Vagina (tissue), 2 donors: ENCODE measurements around the gene PSMG3.

Experiments used
- POLR2A ChIP-seq, 2 donors: fragments of 450-650 bp; IDR thresholded peaks; one replicate each; pipeline ENCODE4 v1.6.1; 2017; ENCODE audit warnings: antibody characterized with exemption in 2 of 2, mild to moderate bottlenecking in 2 of 2, moderate library complexity in 2 of 2
- TF ChIP-seq, protein P1 (sequence below), 3 experiments: fragments of 450-650 bp in 2 of 3; fragments of 200-600 bp in 1 of 3; sonication (generic) in 1 of 3; IDR thresholded peaks; one replicate each; pipeline ENCODE4 v1.5.1; 2017 to 2019; ENCODE audit warnings: antibody characterized with exemption in 3 of 3, mild to moderate bottlenecking in 2 of 3, moderate library complexity in 2 of 3

DNA sequence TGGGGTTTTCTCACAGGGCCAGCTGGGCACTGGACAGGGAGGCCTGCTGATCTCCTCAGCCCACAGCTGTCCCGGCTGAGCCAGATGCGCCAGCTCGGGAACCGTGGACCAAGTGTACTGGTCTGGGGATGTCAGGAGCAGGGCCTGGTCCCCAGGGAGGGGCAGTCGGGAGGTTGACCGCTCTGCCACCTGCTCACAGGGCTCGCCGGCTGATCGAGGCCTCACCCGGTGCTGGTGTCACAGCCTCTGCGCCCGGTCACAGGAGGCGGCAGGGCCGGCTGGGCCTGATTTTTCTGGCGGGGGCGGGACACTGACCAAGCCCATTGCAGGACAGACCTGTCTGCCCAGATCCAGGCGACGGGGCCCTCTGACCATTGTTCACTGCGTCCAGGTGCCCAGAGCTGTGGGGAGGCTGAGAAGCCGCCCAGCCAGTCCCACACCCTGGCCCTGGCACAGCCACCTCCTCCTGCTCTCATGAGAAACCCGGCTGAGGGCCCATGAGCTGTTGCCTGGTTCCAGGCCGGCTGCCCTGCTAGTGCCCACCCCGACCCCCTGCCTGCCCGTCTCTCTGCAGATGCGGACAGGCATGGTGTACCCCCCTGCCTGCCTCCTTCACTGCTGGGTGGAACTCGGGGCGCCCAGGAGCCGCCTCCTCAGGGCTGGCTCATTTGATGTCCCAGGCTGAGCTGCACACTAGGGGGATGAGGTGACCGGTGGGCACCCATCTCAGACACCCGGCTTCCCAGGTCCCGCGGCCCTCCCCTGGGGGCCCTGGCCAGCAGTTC lies 10.8 kb downstream of the PSMG3 start:
- TF ChIP-seq, protein P1, sequence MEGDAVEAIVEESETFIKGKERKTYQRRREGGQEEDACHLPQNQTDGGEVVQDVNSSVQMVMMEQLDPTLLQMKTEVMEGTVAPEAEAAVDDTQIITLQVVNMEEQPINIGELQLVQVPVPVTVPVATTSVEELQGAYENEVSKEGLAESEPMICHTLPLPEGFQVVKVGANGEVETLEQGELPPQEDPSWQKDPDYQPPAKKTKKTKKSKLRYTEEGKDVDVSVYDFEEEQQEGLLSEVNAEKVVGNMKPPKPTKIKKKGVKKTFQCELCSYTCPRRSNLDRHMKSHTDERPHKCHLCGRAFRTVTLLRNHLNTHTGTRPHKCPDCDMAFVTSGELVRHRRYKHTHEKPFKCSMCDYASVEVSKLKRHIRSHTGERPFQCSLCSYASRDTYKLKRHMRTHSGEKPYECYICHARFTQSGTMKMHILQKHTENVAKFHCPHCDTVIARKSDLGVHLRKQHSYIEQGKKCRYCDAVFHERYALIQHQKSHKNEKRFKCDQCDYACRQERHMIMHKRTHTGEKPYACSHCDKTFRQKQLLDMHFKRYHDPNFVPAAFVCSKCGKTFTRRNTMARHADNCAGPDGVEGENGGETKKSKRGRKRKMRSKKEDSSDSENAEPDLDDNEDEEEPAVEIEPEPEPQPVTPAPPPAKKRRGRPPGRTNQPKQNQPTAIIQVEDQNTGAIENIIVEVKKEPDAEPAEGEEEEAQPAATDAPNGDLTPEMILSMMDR (IDR thresholded peaks at IDR 0.05) = no peak
- TF ChIP-seq POLR2A (IDR thresholded peaks at IDR 0.05) = no peak
